K562 (cell line): Measurements from ENCODE around the gene HMCN1. TPM values are rescaled to one million over a fixed set of nuclear protein-coding genes. Genes with fewer than 3 reads are reported as not detected.

ENCODE experiments used
- ATAC-seq: fragments of 200-7000 bp; cut with Tn5 transposase; 3 replicates; pipeline ENCODE4 v1.9.1; 2020; ENCODE audit warnings: moderate library complexity
- BruUV-seq: library from RNA; stranded (reverse); fragments of 400-500 nt; replicated peaks from 2 replicates; lab custom pipeline; 2021; lab: Mats Ljungman, UMichigan
- CTCF ChIA-PET: fragments of 300-600 bp; formaldehyde crosslinking; extraction: SDS; loops from one replicate; lab custom pipeline; 2021; ENCODE audit warnings: low intra/inter-chr PET ratio; lab: Yijun Ruan, JAX
- POLR2A ChIA-PET: fragments of 300-600, 350-650 bp; sonication (Branson Sonifier 250); formaldehyde crosslinking; extraction: SDS; loops from one replicate; lab custom pipeline; 2021; ENCODE audit warnings: antibody characterized with exemption, inconsistent platforms; lab: Yijun Ruan, JAX
- DNase-seq, 4 experiments: peaks; one replicate each; pipeline versions ENCODE4 v3.0.0 to v3.0.0-alpha.2; 2011 to 2018; ENCODE audit warnings: low spot score in 3 of 4, mixed read lengths in 3 of 4; ENCODE audit errors: extremely low read depth in 1 of 4
- FAIRE-seq: peaks from 2 replicates; lab custom pipeline; 2011; peaks lifted over from hg19 to GRCh38; lab: Jason Lieb, UNC
- H2AFZ ChIP-seq: 2 replicates; pipeline ENCODE4 v1.6.0; 2011; ENCODE audit warnings: low read depth, low read length, control low read depth, inconsistent platforms
- H3K27ac ChIP-seq: fragments of 200-600 bp; 3 replicates; pipeline ENCODE4 v1.8.0; 2011; ENCODE audit warnings: low read depth, mild to moderate bottlenecking, control low read depth, inconsistent platforms, low read length, moderate library complexity, mixed read lengths; ENCODE audit errors: extremely low read depth
- H3K27me3 ChIP-seq, 2 experiments: fragments of 300-600 bp in 1 of 2; 2 replicates in 1 of 2; 3 replicates in 1 of 2; pipeline versions ENCODE4 v1.6.0 to v1.8.0; 2011; ENCODE audit warnings: inconsistent platforms in 2 of 2, low read length in 2 of 2, mild to moderate bottlenecking in 1 of 2, mixed read lengths in 1 of 2, moderate library complexity in 1 of 2; ENCODE audit not compliant: control insufficient read depth in 2 of 2, insufficient read depth in 2 of 2
- H3K36me3 ChIP-seq: fragments of 300-600 bp; 3 replicates; pipeline ENCODE4 v1.8.0; 2011; ENCODE audit warnings: mild to moderate bottlenecking, low read length, inconsistent platforms; ENCODE audit not compliant: control insufficient read depth, insufficient read depth
- H3K4me1 ChIP-seq, 2 experiments: fragments of 200-600 bp in 1 of 2; replicated peaks in 1 of 2; 2 replicates in 1 of 2; 3 replicates in 1 of 2; pipeline versions ENCODE4 v1.5.1 to v1.8.0; 2011; ENCODE audit warnings: inconsistent platforms in 2 of 2, low read length in 2 of 2, mild to moderate bottlenecking in 1 of 2, mixed read lengths in 1 of 2, moderate library complexity in 1 of 2; ENCODE audit not compliant: control insufficient read depth in 2 of 2, insufficient read depth in 2 of 2
- H3K4me2 ChIP-seq: 2 replicates; pipeline ENCODE4 v1.6.1; 2011; ENCODE audit warnings: low read length, control low read depth, inconsistent platforms, mixed read lengths; ENCODE audit not compliant: insufficient read depth
- H3K4me3 ChIP-seq: fragments of 200-600 bp; sonication (generic), shearing (Covaris generic); 2 replicates; pipeline ENCODE4 v1.5.1; 2016; ENCODE audit warnings: control low read depth, inconsistent platforms
- H3K79me2 ChIP-seq: fragments of 200-600 bp; 3 replicates; pipeline ENCODE4 v1.8.0; 2011; ENCODE audit warnings: low read length, inconsistent platforms; ENCODE audit not compliant: control insufficient read depth, insufficient read depth
- H3K9ac ChIP-seq, 2 experiments: 2 replicates each; pipeline versions ENCODE4 v1.6.0 to v1.6.1; 2011; ENCODE audit warnings: low read depth in 2 of 2, low read length in 2 of 2, control low read depth in 1 of 2, inconsistent platforms in 1 of 2, mild to moderate bottlenecking in 1 of 2, mixed read lengths in 1 of 2; ENCODE audit not compliant: insufficient read depth in 1 of 2
- H3K9me1 ChIP-seq: one replicate; pipeline ENCODE4 v1.6.0; 2011; ENCODE audit warnings: inconsistent platforms, mild to moderate bottlenecking, low read length, moderate library complexity; ENCODE audit not compliant: control insufficient read depth, insufficient read depth
- H3K9me3 ChIP-seq: replicated peaks from 2 replicates; pipeline ENCODE4 v1.5.1; 2011; ENCODE audit warnings: low read depth, low read length, inconsistent platforms; ENCODE audit not compliant: control insufficient read depth, insufficient read depth
- H4K20me1 ChIP-seq: replicated peaks from 2 replicates; pipeline ENCODE4 v1.6.1; 2011; ENCODE audit warnings: low read length, inconsistent platforms, mixed read lengths; ENCODE audit not compliant: control insufficient read depth, insufficient read depth
- CREM ChIP-seq: IDR thresholded peaks from 2 replicates; pipeline ENCODE4 v1.6.1; 2014; ENCODE audit warnings: antibody characterized with exemption, low read depth
- IFI16 ChIP-seq: fragments of 250-450 bp; sonication (Bioruptor Pico); IDR thresholded peaks from 2 replicates; pipeline ENCODE4 v2.1.2; 2022; ENCODE audit warnings: mild to moderate bottlenecking, inconsistent platforms
- JUNB ChIP-seq: fragments of 450-650 bp; formaldehyde crosslinking; conservative IDR thresholded peaks from 2 replicates; pipeline ENCODE4 v1.4.0; 2020; ENCODE audit warnings: mild to moderate bottlenecking
- MED1 ChIP-seq: sonication (generic); formaldehyde crosslinking; IDR thresholded peaks from 2 replicates; pipeline ENCODE4 v1.8.1; 2023; ENCODE audit warnings: missing genetic modification reagents, borderline replicate concordance
- MYBL2 ChIP-seq, 2 experiments: fragments of 450-650 bp in 1 of 2; sonication (generic) in 1 of 2; formaldehyde crosslinking in 1 of 2; IDR thresholded peaks; 2 replicates each; pipeline versions ENCODE4 v1.6.1 to v1.8.1; 2017 to 2022; ENCODE audit warnings: borderline replicate concordance in 1 of 2, inconsistent platforms in 1 of 2, low read depth in 1 of 2, mild to moderate bottlenecking in 1 of 2, missing genetic modification reagents in 1 of 2, moderate library complexity in 1 of 2
- YBX1 ChIP-seq: fragments of 450-650 bp; IDR thresholded peaks from 2 replicates; pipeline ENCODE4 v1.7.1; 2016; ENCODE audit warnings: mild to moderate bottlenecking
- ZNF507 ChIP-seq: conservative IDR thresholded peaks from 2 replicates; pipeline ENCODE4 v1.6.1; 2017; ENCODE audit warnings: missing genetic modification characterization, missing compliant biosample characterization
- WGBS: fragments of 100-300 bp; shearing (Covaris generic); methylation state at CpG from one replicate; pipeline ENCODE4 v1.1.6; 2016; ENCODE audit warnings: low coverage, mixed read lengths; ENCODE audit not compliant: insufficient coverage; ENCODE audit errors: missing lambda C conversion rate; 5-methylcytosine and 5-hydroxymethylcytosine counted together
- in situ Hi-C: fragments of 300-500 bp; cut with MboI; formaldehyde crosslinking; loops from 4 replicates; pipeline ENCODE4 v1.15.0; 2018; ENCODE audit warnings: inconsistent platforms, mixed read lengths
- intact Hi-C: fragments of 100-400 bp; cut with micrococcal nuclease; formaldehyde crosslinking; loops from 2 replicates; pipeline ENCODE4 v1.14.2; 2022
- polyA plus RNA-seq, 8 experiments: library from polyadenylated mRNA; depleted of rRNA in 4 of 8; stranded (reverse) in 5 of 8; unstranded in 3 of 8; fragments of >200 nt; fragmentation: Nextera tagmentation in 2 of 8; fragmentation: Illumina TruSeq in 1 of 8; extraction: Ambion mirVana in 2 of 8; extraction: Trizol in 1 of 8; gene quantifications; 2 replicates each; pipeline versions ENCODE4 v1.2.1 to v1.2.3, GENCODE V29; 2011 to 2014; ENCODE audit warnings: inconsistent platforms in 1 of 8, missing spikeins in 1 of 8
- total RNA-seq, 7 experiments: library from RNA; depleted of rRNA in 6 of 7; stranded (reverse); fragments of >200 nt in 6 of 7; fragmentation: Illumina TruSeq in 2 of 7; extraction: Trizol in 2 of 7; gene quantifications; 2 replicates each; pipeline versions ENCODE4 v1.2.1 to v1.2.3, GENCODE V29; 2011 to 2021; ENCODE audit warnings: low replicate concordance in 1 of 7

HMCN1 gene
- total and polyA plus RNA-seq, 9 of the 15 experiments (the other 6 are each of a cell fraction or from before 2014, with no cell fraction given) = 0.07 to 0.36 (median 0.21) TPM

- TF ChIP-seq IFI16 (CRISPR knock-in tag) = no peak
- TF ChIP-seq CREM = no peak
Observed at GRCh38 chr1:185907246-185907645, 173.1 kb downstream of the HMCN1 start (continued).

- WGBS = 8% methylated on average over 4 of the region's 4 CpGs
- Histone ChIP-seq H3K9me1 (no peaks in the 10 kb centered on the region), H3K4me3 (no peak overlapping the region), H4K20me1 (no peaks in the 10 kb centered on the region), H2AFZ (peak overlapping the region; percentile 11; the same call in 1 of the 2 replicates), H3K4me1 (no peaks in the 10 kb centered on the region), H3K27me3 (no peaks in the 10 kb centered on the region), H3K27ac (no peak overlapping the region), H3K9ac (no peak overlapping the region), H3K4me2 (no peak overlapping the region), H3K79me2 (no peaks in the 10 kb centered on the region), H3K9me3 (no peaks in the 10 kb centered on the region), H3K36me3 (no peaks in the 10 kb centered on the region)
- intact Hi-C loops = no loop called here
- no peak for ATAC-seq
- no peak for TF ChIP-seq ZNF507 (tag)
- TF ChIP-seq MYBL2 (IDR thresholded peaks at IDR 0.05; ENCODE audit: low read depth) = peak; percentile 38; the same call in 1 of the 2 replicates
- no peak for TF ChIP-seq MYBL2 (CRISPR knock-in tag; IDR thresholded peaks at IDR 0.05; ENCODE audit: borderline replicate concordance)
- in situ Hi-C loops = no loop called here
- POLR2A ChIA-PET = no interaction called here
- no TSS peak for BruUV-seq
- FAIRE-seq = no peak
- peak in 1 of 4 experiments; percentile 3 for DNase-seq
- CTCF ChIA-PET = no interaction called here
Observed at GRCh38 chr1:185911978-185912377, 177.8 kb downstream of the HMCN1 start.

GRCh38 chr1:185912504-185912903, 178.3 kb downstream of the HMCN1 start:
- Histone ChIP-seq H3K27me3 (no peaks in the 10 kb centered on the region), H3K9ac (no peak overlapping the region), H3K4me3 (no peak overlapping the region), H3K4me2 (no peak overlapping the region), H3K9me3 (no peaks in the 10 kb centered on the region), H4K20me1 (no peaks in the 10 kb centered on the region), H3K9me1 (no peaks in the 10 kb centered on the region), H3K79me2 (no peaks in the 10 kb centered on the region), H3K36me3 (no peaks in the 10 kb centered on the region), H3K4me1 (no peaks in the 10 kb centered on the region), H3K27ac (no peak overlapping the region), H2AFZ (peak overlapping the region; percentile 11; the same call in 1 of the 2 replicates)
- no peak for TF ChIP-seq JUNB
- TF ChIP-seq YBX1 = no peak
- no peak for TF ChIP-seq MED1
- POLR2A ChIA-PET = no interaction called here
- no TSS peak for BruUV-seq
- in situ Hi-C loops (no loop called here), intact Hi-C loops (no loop called here)
- DNase-seq (no peak), ATAC-seq (no peak), FAIRE-seq (no peak)
- 5% methylated on average over 2 of the region's 2 CpGs for WGBS
- CTCF ChIA-PET = no interaction called here
